Measurements from ENCODE around the gene GNPDA1.

DNA sequence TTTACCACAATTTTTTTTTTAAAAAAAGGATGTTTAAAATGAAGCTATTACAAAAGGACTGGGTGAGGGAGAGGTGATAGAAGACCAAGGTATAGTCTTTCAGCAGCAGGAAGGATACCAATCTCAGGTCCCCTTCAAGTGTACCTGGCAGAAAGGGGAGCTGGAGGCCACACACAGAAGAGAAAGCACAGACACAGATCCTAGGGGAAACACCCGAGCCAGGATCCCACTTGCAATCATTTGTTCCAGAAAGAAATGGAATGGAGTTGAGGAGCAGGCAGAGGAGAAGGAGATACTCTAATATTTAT lies 5.6 kb downstream of the GNPDA1 start:
- TF ChIP-seq POLR2AphosphoS5 (IDR thresholded peaks at IDR 0.05; ENCODE audit: low read depth, low read length) (no peak), POLR2A (IDR thresholded peaks at IDR 0.05; ENCODE audit: low read depth, low read length) (no peak), TAF1 (IDR thresholded peaks at IDR 0.05; ENCODE audit: borderline replicate concordance, low read depth, low read length) (no peak)
